GM19397 (cell line): ENCODE data around the gene LRRC8B.

Experiments used
- ATAC-seq: cut with Tn5 transposase; IDR thresholded peaks from one replicate; pipeline ENCODE4 v1.9.1; 2021; ENCODE audit warnings: mild to moderate bottlenecking, moderate library complexity; ENCODE audit not compliant: unreplicated experiment

LRRC8B gene

GRCh38 chr1:89546082-89546889 lies 21.7 kb downstream of the LRRC8B start:
- ATAC-seq: no peak

DNA sequence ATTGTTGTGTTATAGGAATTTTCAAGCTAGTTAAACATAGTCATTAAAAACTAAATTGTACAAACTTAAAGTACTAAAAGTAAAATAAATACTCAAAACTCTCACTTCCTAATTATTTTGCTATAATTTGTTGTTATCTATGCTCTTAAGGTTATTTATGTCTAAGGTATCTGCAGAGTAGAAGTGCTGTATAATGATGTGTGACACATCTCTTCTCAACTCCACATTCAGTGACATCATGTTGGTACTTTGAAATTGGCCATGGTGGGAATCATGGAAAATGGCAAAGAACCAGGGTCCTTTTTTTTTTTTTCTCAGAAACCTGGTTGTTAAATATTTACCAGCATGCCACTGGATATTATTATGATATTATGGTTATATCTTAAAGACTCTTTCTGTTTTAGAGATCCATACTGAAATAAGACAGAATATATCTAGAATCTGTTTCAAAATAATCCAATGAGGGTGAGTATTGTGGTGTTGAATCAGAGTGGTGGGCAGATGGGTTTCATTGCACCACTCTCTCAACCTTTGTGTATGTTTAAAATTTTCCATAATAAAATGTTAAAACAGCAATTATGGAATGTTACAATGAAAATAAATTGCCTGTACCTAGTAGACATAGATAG lies 22.4 kb downstream of the LRRC8B start:
- ATAC-seq: no peak

DNA sequence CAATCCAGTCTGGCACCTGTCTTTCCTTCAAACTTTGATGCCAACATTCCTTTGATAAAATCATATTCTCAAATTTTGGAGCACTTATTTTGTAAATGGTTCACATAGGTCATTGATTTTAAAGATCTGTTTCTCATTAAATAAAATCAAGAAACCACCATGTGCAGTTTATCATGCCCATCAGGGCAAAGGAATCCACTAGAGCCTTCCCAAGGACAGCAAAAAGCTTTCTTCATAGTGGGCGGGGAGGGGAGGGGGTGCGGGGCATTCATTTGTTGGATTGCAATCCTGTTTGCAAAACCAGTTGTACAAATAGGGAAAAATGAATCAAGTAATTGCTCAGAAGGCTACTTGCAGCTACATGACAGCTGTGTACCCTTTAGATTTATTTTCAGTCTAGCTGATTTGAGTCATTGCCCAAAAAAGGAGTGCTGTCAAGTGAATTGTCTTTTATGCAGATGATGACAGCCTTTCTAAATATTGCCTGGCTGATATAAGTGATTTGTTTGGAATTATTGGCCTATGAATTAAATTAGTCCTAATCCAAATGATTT lies 23.0 kb downstream of the LRRC8B start:
- no peak for ATAC-seq

DNA sequence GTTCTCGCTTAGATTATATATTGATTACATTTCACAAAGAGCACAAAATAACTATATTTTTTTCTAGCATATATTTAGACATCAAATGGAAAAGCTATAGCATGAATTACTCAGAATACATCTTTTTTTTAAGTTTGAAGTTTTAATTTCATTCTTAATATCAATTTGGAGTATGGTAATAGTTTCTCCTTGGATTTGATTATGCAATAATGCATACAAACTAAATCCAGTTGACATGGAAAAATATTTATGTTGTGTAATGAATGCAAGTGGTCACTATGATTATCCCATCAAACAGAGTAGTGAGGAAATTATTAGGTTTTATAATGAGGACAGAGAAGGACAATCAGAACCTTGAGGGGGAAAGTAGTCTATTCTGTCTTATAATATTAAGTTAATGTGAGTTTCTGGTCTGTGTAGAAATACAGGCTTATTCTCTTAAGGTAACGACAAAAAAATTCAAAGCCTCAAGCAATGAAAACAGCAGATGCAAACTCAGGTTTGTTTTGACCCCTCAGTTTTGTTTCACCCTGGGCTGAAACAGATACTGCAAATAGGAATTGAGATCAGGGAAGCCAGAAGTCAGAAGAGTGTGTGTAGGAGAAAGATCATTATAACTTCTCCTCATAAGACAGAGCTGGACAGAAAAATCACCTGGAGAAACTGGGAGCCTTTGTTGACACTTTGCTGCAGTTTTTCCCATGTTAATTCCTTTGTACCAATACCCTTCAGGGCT lies 23.7 kb downstream of the LRRC8B start:
- ATAC-seq: no peak

DNA sequence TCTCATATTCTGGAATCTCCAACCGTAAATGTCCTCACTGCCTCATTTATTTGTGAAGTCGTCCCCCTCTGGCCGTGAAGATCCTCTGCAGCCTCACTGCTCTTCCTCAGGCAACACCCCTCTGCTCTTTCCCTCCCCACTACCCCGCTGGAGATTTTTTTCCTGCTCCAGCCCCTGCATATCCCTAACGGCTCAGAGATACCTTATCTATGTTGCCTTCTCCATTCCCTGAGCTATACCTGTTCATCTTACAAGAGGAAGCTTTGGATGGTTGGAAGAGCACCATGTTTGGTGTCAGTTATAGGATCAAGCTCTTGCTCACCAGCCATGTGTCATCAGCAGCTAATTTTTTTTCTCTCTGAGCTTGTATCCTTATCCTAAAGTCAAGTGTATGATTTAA lies 26.4 kb downstream of the LRRC8B start:
- ATAC-seq: no peak

DNA sequence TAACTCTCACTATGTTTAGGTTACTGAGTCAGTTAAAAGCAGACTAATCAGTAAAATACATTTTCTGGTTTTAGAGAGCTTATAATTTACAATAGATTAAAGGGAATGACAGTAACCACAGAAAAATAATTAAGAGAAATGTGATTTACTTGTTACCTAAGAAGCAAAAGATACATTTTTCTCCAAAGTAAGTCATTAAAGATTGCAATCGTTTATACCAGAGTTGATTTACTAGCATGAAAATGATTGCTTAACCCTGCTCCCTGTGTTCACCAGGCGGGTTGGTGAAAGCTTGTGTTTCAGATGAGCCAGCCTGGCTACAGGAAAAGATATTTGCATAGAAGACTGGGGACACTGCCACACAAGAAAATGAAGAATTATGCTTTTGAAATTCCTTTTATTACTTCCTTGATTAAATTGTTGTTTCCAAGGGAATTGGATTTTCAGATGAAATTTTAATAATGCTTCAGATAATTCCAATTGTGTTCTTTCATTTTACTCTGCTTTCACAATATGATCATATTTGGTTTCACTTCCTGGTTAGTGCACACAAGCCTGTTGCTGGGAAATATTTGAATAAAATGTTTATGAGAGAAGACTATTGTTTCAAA lies 27.9 kb downstream of the LRRC8B start:
- ATAC-seq: peak; percentile 69

- no peak for ATAC-seq
Observed at GRCh38 chr1:89553157-89553556, 28.5 kb downstream of the LRRC8B start.

DNA sequence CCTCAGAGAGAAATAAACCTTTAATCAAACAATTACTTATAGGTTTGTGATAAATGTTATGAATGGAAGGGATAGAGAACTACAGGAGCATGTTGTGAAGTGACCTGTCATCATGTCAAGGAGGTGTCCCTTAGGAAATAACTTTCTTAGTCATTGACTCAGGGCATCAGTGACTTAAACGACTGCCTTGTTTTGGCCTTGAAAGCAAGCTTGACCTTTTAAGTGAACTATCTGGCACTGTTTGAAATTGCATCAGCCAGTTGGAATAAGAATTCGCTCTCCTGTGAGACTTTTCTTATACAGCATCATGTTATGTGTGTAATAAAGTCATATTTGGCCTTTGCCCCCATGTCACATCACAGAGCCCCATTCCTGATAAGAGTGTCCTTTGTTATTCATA lies 30.9 kb downstream of the LRRC8B start:
- no peak for ATAC-seq

DNA sequence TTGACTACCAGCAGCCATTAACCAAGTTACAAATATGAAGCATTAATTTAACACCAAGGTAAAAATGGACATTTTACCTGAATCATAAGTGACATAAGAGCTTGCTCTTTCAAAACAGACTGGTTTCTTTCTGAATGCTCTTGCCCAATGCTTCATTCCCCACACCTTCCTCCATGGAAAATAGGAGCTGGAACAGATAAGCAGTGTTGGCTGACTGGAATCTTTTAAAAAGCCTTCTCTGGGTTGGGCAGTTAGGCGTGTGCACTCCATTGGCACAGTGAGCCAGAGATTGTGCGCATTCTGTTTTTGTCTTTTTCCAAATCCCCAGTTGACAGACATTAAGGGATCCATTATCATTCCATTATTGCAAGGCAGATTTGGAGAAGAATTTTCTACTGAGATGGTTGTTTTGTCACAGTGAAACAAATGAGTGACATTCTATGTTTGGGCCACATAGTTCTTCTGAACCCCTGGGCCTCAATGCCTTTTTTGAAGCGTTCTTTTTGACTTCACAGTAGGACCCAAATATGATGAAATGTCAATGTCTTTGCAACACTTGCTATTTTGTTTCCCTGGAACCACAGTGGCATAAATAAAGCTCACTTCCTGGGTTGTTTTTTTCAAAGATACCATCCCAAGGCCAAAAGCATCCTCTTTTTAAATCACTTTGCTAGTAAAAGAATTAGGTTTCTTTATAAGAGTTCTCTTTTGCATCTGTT lies 32.3 kb downstream of the LRRC8B start:
- no peak for ATAC-seq

DNA sequence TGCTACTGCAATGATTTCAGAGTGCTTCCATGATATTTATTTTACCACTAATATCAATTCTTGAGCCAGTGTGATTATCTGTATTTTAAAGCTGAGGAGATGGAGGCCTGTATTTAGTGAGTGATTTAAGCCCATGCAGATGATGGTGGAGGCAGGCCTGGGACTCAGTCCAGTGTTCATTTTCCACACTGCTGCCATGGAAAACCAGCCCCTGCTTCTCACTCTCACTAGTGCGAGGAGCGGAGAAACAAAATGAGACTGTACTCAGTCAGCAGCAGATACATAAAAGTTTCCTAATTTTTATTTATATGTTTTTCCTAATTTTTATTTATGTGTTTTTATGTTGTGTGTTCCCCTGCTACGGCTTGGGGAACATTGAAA lies 32.8 kb downstream of the LRRC8B start:
- no peak for ATAC-seq

DNA sequence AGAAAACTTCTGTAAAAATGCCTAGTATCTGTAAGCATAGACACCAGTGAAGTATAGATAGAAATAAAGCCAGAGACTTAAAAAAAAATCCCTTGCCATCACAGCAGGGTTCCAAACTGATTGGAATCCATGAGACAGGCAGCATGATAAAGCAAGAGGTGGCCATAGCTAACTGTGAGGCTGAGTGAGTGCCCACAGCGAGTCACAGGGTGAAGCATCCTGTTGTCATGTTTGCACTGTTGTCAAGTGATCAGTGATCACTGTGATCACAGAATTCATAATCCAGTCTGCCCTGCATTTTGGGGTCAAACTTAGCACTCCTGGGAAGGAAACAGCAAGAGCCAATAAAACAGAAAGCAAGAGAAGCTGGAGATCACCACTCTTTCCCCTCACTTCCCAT lies 33.3 kb downstream of the LRRC8B start:
- no peak for ATAC-seq

DNA sequence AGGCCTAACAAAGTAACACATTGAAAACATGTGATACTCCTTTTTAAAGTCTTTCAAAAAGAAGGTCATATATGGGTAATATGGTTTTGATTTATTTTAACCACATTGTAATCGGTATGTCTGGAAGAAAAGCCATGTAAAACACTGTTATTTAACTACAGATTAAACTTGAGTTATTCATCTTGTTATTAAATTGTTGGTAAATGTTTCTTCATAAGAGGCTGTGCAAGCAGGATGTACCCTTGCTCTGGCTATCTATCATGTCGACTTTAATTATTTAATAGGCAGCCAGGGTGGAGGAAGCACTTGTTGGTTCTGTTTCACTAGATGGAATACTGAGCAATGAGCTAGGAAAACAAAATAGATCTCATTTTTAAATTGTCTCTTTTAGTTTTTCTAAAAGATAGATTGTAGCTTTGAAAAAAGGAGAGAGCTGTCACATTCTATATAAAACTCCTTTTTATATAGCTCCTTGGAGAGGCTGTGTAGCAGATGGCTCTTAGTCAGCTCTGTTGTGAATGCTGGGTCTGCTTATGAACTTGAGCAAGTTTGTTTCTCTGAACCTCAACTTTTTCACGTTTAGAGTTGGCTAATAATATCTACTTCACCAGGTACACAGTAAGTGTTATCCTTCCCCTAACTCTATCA lies 39.5 kb downstream of the LRRC8B start:
- no peak for ATAC-seq

DNA sequence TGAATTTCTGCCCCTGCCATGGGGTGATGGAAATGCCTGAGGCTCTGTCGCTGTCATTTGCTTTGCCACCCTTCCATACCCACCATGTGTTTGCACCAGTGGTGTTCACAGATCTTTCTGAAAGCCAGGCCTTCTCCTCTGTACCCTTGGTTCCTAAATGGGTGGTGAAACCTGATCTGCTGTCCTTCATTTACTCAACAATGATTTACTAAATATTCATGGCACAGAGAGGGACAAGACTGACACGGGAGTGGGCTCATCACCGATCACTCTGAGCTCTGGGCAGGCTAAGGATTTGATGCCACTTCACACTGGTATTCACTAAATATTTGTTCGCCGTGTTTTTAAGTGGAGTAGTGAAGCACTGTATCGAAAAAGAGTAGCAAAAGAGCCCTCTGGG lies 40.9 kb downstream of the LRRC8B start:
- no peak for ATAC-seq

- ATAC-seq: no peak
Observed at GRCh38 chr1:89566761-89567174, 42.1 kb downstream of the LRRC8B start.

DNA sequence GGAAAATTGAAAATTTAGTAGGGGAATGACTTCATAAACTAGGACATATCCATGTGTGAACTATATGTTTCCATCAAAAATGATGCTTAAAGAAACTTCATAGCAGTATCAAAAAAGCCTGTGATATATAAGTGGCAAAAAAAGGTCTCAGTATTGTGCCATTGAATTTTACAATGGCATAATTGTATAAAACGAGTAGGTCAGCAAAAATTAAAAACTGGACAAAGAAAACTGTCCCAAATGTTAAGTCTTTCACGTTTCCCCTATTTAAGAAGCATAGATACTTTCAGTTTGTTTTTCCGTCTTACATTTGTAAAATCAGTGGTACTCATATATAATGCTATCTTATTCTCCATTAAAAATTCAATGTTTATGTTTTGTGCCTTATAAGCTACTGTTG lies 43.2 kb downstream of the LRRC8B start:
- ATAC-seq: no peak

GRCh38 chr1:89573410-89573809 lies 48.8 kb downstream of the LRRC8B start:
- no peak for ATAC-seq

DNA sequence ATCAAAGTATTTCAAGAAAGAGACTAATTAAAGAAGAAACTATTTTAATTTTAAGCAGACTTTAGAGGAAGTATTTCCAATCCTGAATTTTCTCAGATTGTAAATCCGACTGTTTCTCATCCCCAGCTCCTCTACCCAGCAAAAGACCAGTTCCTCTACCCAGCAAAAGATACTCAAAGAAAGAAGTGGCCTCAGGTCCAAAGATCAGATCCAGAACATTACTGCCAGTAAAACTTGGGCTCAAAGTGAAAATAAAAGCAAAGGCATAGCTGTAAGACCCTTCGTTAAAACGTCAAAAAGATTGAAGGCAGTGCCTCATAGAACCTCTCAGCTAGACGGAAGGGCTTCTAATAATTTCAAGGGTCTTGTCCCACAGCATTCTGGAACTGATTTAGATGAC lies 50.0 kb downstream of the LRRC8B start:
- no peak for ATAC-seq

GRCh38 chr1:89575207-89575606 lies 50.6 kb downstream of the LRRC8B start:
- ATAC-seq: no peak

DNA sequence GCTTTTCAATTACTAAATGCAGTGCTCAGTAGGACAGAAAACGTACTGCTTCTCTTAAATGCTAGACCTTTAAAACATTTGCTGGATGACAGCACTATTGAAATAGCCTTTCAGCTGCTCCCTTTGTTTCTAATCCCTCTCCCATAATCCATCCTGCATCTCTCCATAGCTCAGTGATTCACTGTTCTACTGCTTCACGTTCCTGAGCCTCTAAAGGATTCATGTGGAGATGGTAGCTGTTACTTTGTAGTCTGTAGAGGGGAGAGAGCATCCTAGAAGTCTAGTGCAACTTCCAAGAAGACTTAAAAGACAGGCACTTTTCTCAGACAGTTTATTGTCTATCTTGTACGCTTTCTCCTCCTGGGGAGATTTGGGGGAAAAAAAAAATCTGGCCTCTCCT lies 51.4 kb downstream of the LRRC8B start:
- ATAC-seq: no peak

- ATAC-seq: no peak
Observed at GRCh38 chr1:89578151-89578550, 53.5 kb downstream of the LRRC8B start.
